Motor neuron (in vitro differentiated cells): Measurements from ENCODE around the gene ISOC1. TPM values are rescaled to one million over a fixed set of nuclear protein-coding genes. Genes with fewer than 3 reads are reported as not detected.
A peak's percentile ranks its signal among the peaks of the same experiment; 100 is the strongest.

Experiments
- ATAC-seq, 8 experiments: fragments of 200-7000 bp; cut with Tn5 transposase; replicated peaks in 6 of 8; 2 replicates each; pipeline ENCODE4 v1.8.0; 2021; ENCODE audit warnings: mild to moderate bottlenecking in 8 of 8, moderate library complexity in 8 of 8
- H3K27ac ChIP-seq, 2 donors: fragments of 250-450 bp; sonication (Bioruptor Pico); 2 replicates each; pipeline ENCODE4 v1.9.0; 2021; ENCODE audit warnings: antibody characterized with exemption in 2 of 2, mild to moderate bottlenecking in 2 of 2, moderate library complexity in 1 of 2
- H3K4me1 ChIP-seq, 2 donors: fragments of 250-450 bp; sonication (Bioruptor Pico); replicated peaks in 1 of 2; 2 replicates each; pipeline ENCODE4 v1.6.1; 2021; ENCODE audit warnings: antibody characterized with exemption in 2 of 2, mild to moderate bottlenecking in 2 of 2, moderate library complexity in 1 of 2
- H3K4me3 ChIP-seq, 5 donors: fragments of 250-450 bp; sonication (Bioruptor Pico); 2 replicates each; pipeline ENCODE4 v1.9.0; 2021; ENCODE audit warnings: antibody characterized with exemption in 5 of 5, mild to moderate bottlenecking in 5 of 5, moderate library complexity in 4 of 5
- WGBS, 10 experiments: fragments of 450-650 bp; shearing (Covaris generic); methylation state at CpG; one replicate each; pipeline ENCODE4 v1.0.0; 2022; 5-methylcytosine and 5-hydroxymethylcytosine counted together
- in situ Hi-C, 9 experiments: fragments of 400-800 bp; cut with MboI; loops; one replicate each; pipeline ENCODE4 v1.15.0; 2021; ENCODE audit warnings: low sequenced_read_pairs in 9 of 9, low pct_unique_long_range_greater_than_20kb in 2 of 9; ENCODE audit not compliant: unreplicated experiment in 9 of 9
- total RNA-seq, 8 experiments: library from RNA; unstranded; fragments of 300-600 nt; gene quantifications; 2 replicates each; pipeline versions ENCODE4 v1.2.3 to v1.2.4, GENCODE V29; 2022

ISOC1 gene
- total RNA-seq, 8 experiments from 2014 or later, result 16.2 to 90.3 (median 22.3) TPM

DNA sequence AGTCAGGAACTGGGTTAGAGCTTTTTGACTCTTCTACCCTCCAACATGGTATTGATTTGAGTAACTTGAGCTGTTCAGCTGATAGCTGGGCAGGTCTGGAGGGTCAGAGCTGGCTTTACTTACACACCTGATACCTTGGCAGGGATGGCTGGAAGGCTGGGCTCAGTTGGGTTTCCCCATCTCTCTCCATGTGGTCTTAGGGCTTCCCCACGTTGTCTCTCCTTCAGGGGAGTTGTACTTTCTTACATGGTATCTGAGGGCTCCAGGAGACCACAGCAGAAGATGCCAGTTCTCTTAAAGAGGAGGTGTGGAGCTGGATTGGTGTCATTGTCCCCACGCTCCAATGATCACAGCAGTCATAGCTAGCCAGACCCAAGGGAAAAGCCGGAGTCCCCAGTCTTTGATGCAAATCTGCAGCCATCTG is 25.6 kb downstream of the ISOC1 start:
- Histone ChIP-seq H3K27ac (no peak overlapping the region), H3K4me3 (no peak overlapping the region), H3K4me1 (peaks cover 0 to 3% of the 10 kb centered on the region in 2 donors)
- ATAC-seq, result peak in 1 of 8 experiments; percentile 6
- in situ Hi-C loops, result no loop called here
- 80 to 100% (median 95%) methylated on average over 1 to 3 of the region's 3 CpGs; no CpG with 5 or more reads in 6 of the 10 experiments for WGBS, 10 experiments

DNA sequence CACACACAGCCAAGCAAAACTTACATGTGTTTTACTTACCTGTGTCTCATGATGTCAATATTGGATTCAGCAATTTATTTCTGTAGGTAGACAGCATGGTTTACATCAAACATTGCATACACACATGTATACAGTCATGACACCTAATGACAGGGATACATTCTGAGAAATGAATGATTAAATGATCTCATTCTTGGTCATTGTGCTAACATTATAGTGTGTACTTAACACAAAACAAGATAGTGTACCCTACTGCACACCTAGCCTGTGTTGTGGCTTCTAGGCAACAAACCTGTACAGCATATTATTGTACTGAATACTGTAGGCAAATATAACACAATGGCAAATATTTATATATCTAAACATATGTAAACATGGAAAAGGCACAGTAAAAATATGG is 28.0 kb downstream of the ISOC1 start:
- H3K4me3 ChIP-seq, result no peak overlapping the region

DNA sequence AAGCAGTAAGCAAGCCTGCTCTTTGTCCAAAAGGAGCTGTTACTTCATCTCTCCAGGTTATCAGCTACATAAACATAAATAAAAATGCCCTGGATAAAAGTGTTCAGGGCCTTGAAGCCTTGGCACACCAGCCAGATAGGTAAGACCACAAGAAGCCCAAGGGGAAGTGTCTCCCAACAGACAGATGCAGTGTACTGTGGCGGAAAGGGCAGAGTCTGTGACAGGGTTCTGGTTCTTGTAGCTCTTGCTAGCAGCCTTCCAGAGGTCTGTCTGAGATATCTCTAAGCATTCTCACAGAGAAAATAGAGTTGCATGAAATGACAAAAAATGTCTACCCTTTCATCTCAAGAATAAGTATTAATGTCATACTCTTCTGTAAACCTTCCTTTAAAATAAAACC is 30.1 kb downstream of the ISOC1 start:
- H3K4me1 ChIP-seq, result no peaks in the 10 kb centered on the region
- ATAC-seq, result no peak
- no peak overlapping the region for H3K27ac ChIP-seq
- in situ Hi-C loops, result no loop called here
- WGBS, 10 experiments, result 80 to 100% methylated on average over 1 of the region's 1 CpG; no CpG with 5 or more reads in 8 of the 10 experiments
- no peak overlapping the region for H3K4me3 ChIP-seq

More for the DNA sequence above, 28.0 kb downstream of the ISOC1 start:
- H3K27ac ChIP-seq, result no peak overlapping the region
- H3K4me1 ChIP-seq, result peaks cover 0 to 3% of the 10 kb centered on the region in 2 donors
- no peak for ATAC-seq
- in situ Hi-C loops, result no loop called here

DNA sequence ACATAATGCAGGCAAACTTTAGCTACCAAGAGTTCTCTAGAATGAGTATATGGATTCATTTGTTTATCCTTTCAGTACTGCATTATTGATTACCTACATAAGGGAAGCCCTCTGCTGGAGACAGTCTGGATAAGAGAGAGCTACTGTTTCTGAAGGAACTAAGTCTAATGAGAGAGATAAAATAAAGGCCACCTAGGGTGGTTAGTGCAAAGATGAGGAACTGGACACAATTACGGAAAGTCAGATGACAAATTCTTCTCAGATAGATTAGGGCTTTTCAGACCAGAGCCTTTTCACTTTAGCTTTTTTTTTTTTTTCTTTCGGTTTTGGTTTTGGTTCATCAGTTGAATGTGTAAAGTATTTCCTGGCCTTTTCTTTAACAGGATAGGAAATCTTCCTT is 31.3 kb downstream of the ISOC1 start:
- in situ Hi-C loops, result no loop called here
- no peak overlapping the region for H3K27ac ChIP-seq
- ATAC-seq, result peak in 1 of 8 experiments; percentile 43
- H3K4me1 ChIP-seq, result no peaks in the 10 kb centered on the region
- WGBS, 10 experiments, result 23 to 100% (median 87%) methylated on average over 1 to 2 of the region's 2 CpGs; no CpG with 5 or more reads in 2 of the 10 experiments
- H3K4me3 ChIP-seq, result no peak overlapping the region

DNA sequence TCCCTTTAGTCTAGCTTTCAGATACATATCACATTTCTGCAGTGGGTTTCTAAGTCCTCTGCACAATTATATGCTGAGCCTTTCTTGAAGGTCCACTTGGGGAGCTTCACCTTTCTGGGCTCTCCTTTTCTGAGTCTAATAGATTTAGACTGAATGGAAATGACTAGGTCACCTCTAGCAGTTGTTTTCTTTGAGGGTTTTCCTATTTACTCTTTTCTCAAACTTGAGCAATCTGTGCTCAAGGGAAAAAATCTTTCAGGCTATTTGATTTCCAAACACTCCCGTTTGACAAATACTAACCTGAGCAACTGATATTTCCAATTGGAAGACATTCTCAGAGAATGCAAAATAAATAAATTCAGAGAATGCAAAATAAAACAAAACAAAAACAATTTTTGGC is 39.0 kb downstream of the ISOC1 start:
- WGBS, 10 experiments, result 14 to 91% (median 46%) methylated on average over 1 of the region's 1 CpG; no CpG with 5 or more reads in 2 of the 10 experiments
- no peak overlapping the region for H3K4me3 ChIP-seq
- in situ Hi-C loops, result no loop called here
- no peaks in the 10 kb centered on the region for H3K4me1 ChIP-seq
- no peak for ATAC-seq
- H3K27ac ChIP-seq, result no peak overlapping the region

DNA sequence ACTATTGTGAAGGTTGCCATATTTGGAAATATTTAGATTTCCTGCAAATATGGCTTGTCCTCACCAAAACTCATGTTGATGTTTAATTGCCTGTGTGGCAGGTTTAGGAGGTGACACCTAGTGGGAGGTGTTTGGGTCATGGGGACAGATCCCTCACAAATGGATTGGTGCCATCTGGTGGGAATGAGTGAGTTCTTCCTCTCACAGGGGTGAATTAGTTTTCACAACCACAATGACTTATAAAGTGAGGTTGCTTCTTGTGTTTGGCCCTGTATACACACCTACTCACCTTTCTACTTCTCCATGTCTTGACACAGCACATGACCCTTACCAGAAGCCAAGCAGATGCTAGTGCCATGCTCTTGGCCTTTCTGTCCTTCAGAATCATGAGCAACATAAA is 41.1 kb downstream of the ISOC1 start:
- in situ Hi-C loops, result no loop called here
- no peak overlapping the region for H3K4me3 ChIP-seq
- no peak overlapping the region for H3K27ac ChIP-seq
- no peak for ATAC-seq
- H3K4me1 ChIP-seq, result no peaks in the 10 kb centered on the region

DNA sequence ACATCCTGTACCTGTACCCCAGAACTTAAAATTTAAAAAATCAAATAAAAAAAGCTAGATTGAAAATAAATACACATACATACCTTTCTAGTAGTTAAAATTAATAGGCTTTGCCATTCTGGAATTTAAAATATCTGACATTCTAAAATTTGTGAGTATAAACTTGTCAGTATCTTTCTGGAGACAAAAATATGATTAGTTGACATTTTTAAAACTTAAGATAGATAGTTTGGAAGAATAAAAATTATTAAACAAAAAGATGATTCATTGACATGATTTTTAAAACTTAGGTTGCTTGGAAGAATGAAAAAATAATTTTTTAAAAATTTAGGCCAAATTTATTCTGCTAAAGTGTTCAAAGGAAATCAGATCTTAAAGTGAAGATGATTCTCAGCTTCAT is 43.1 kb downstream of the ISOC1 start:
- no peaks in the 10 kb centered on the region for H3K4me1 ChIP-seq
- H3K27ac ChIP-seq, result no peak overlapping the region
- ATAC-seq, result no peak
- in situ Hi-C loops, result no loop called here
- no peak overlapping the region for H3K4me3 ChIP-seq

DNA sequence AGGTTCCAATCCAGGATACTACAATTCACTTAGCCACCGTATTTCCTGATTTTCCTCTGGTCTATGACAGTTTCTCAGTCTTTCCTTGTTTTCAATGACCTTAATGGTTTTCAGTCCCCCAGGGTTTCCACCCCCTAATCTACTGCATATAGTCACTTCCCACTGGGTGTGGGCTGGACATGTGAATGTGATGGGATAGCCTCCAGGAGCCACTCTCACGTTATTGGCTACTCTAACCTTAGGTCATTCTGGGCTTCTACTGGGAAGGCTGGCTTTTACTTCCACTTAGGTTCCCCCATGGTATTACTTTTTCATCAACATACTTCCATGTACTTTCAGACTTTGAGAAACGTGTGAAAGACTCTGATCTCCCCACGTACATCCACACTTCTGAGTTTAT is 46.5 kb downstream of the ISOC1 start:
- in situ Hi-C loops, result no loop called here
- peak in 3 of 8 experiments; percentile 39 to 94 (median 92) for ATAC-seq
- Histone ChIP-seq H3K4me3 (no peak overlapping the region), H3K4me1 (no peaks in the 10 kb centered on the region), H3K27ac (no peak overlapping the region)
- WGBS, 10 experiments, result 2 to 100% (median 72%) methylated on average over 1 to 4 of the region's 4 CpGs

- no peak overlapping the region for H3K27ac ChIP-seq
- WGBS, 10 experiments, result 0 to 92% (median 67%) methylated on average over 2 of the region's 2 CpGs; no CpG with 5 or more reads in 5 of the 10 experiments
- in situ Hi-C loops, result no loop called here
- no peaks in the 10 kb centered on the region for H3K4me1 ChIP-seq
- H3K4me3 ChIP-seq, result no peak overlapping the region
- ATAC-seq, result peak in 1 of 8 experiments; percentile 34
Measured at GRCh38 chr5:129141696-129142095, 47.1 kb downstream of the ISOC1 start.

DNA sequence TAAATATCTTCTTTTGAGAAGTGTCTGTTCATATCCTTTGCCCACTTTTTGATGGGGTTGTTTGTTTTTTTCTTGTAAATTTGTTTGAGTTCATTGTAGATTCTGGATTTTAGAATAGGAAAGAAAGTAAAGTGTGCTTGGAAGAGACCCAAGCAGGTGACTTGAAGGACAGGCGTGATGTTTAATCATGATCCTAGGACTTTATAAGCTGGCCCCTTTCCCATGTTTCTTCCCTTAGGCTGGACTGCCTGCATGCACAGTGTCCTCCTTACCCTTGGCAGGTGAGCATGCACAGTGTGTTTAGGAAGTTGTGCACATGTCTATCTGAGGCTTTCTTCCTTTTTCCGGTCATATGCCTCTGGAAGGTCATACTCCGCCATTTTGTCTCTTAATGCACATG is 61.3 kb downstream of the ISOC1 start:
- no peak for ATAC-seq
- in situ Hi-C loops, result loop anchor here in 2 of 9 experiments (25.0 kb wide), 2 partner anchors 606 to 1956 kb away; no protein-coding TSS in a partner anchor
- Histone ChIP-seq H3K27ac (no peak overlapping the region), H3K4me1 (no peaks in the 10 kb centered on the region), H3K4me3 (no peak overlapping the region)
- WGBS, 10 experiments, result 14 to 100% (median 92%) methylated on average over 1 to 3 of the region's 3 CpGs; no CpG with 5 or more reads in 3 of the 10 experiments

DNA sequence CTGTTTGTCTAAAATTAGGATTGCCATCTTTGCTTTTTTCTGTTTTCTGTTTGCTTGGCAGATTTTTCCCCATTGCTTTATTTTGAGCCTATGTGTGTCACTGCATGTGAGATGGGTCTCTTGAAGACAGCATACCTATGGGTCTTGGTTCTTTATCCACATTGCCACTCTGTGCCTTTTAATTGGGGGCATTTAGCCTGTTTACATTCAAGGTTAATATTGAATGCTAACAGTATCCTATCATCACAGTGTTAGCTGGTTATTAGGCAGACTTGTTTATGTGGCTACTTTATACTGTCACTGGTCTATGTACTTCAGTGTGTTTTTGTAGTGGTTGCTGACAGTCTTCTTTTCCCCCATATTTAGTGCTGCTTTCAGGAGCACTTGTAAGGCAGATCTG is 67.3 kb downstream of the ISOC1 start:
- H3K27ac ChIP-seq, result no peak overlapping the region
- no peak overlapping the region for H3K4me3 ChIP-seq
- no peak for ATAC-seq
- H3K4me1 ChIP-seq, result no peaks in the 10 kb centered on the region
- in situ Hi-C loops, result loop anchor here in 2 of 9 experiments (25.0 kb wide), 2 partner anchors 600 to 1950 kb away; no protein-coding TSS in a partner anchor

Other genes starting within 250 kb of the ISOC1 start
- gene SLC27A6, start 129.3 kb upstream of the ISOC1 start, total RNA-seq, result 10 to 100 TPM in 1 of 8 experiments, 1 to 10 TPM in 6, under 1 TPM in 1; 0.29 to 26.9 (median 1.6) TPM